ENCODE results near the gene SERPINB3.

DNA sequence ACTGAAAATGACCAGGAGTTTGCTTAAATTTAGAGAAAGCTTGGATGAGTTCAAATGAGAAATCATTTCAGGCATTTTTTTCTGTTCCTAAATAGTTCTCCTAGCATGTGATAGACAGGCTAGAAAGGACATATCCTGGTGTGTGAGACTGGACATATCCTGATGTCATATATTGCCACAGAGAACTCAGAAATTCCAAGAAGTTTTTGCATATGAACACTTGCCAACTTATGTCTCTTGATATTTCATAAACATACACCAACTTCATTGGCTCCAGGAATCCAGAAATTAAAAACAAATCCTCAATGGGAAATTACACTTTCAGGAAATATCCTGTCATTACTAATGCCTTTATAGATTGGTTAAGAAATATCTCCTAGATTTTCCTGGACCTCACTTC lies 14.8 kb downstream of the SERPINB3 start:
- TF ChIP-seq, protein P1, sequence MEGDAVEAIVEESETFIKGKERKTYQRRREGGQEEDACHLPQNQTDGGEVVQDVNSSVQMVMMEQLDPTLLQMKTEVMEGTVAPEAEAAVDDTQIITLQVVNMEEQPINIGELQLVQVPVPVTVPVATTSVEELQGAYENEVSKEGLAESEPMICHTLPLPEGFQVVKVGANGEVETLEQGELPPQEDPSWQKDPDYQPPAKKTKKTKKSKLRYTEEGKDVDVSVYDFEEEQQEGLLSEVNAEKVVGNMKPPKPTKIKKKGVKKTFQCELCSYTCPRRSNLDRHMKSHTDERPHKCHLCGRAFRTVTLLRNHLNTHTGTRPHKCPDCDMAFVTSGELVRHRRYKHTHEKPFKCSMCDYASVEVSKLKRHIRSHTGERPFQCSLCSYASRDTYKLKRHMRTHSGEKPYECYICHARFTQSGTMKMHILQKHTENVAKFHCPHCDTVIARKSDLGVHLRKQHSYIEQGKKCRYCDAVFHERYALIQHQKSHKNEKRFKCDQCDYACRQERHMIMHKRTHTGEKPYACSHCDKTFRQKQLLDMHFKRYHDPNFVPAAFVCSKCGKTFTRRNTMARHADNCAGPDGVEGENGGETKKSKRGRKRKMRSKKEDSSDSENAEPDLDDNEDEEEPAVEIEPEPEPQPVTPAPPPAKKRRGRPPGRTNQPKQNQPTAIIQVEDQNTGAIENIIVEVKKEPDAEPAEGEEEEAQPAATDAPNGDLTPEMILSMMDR (IDR thresholded peaks at IDR 0.05; ENCODE audit: low read depth, low read length): no peak
- TF ChIP-seq POLR2A (IDR thresholded peaks at IDR 0.05; ENCODE audit: extremely low read depth, insufficient read length) (no peak), MYC (IDR thresholded peaks at IDR 0.05; ENCODE audit: low read depth, low read length) (no peak)
- TF ChIP-seq, protein P2, sequence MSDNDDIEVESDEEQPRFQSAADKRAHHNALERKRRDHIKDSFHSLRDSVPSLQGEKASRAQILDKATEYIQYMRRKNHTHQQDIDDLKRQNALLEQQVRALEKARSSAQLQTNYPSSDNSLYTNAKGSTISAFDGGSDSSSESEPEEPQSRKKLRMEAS (IDR thresholded peaks at IDR 0.05; ENCODE audit: low read depth, low read length): no peak
